NCI-H2107 treated with DMSO at 0.1 percent for 48 hours (cell line): Measurements from ENCODE around the gene RPL19.
"Not testable (repeated sequence)": the region's sequence is repeated elsewhere in the genome, so short reads cannot be mapped to it uniquely, and the experiment has no call there.

Experiments
- DNase-seq: peaks from one replicate; lab custom pipeline; 2025; ENCODE audit not compliant: unreplicated experiment; lab: John Stamatoyannopoulos, UW

RPL19 gene

DNA sequence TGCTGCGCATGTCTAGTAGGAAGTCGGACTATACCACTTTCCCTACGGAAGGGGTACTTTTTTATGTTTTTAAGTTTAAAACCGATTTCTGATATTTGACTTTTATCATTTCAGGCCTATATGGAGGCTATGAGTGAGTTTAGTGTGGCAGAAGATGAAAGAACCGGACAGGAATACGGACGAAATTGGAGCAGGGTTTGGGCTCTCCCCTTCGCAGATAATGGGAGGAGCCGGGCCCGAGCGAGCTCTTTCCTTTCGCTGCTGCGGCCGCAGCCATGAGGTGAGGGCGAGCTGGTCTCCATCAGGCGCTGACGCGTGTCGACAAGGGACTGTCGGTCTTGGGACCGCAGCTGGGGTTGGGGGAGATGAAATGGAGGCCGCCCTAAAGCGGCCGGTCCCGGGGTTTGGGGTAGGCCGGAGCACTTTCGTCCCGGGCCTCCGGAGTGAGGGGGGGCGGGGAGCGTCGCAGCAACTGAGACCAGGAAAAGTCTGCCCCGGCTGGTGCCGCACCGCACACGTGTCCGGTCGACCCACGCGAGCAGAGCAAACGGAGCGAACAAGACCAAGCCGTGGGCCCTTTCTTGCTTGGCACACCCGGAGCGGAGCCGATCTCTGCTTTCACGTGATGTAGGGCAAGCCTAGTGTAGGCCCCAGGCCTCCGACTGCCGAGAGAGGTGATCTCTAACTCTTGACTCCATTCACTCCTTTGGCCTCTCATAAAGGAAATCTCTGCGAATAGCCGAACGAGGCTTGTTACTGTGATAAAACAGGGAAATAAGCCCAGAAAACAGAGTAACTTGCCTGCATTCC, at the start of gene RPL19:
RPL19 (plus strand) TSS at position 214 of the 810 bp plus-strand sequence; CDS start at position 276, 62 bp downstream.
- DNase-seq, result no peak

DNA sequence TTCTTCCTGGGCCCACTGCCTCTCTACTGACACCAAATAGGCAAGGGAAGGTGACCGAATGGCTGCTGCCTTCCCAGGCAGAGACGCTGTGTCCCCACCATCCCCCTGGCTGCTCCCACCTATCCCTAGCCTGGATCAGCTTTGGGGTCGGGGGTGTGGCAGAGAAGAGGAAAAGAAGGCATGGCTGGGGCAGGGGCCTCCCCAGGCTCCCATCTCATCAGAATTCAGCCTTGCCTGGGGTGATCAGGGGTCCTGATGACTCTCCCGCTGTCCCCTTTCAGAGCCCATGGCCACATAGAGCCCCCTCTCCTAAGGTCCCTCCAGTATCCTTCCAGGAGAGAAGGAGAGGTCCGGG, 49.3 kb upstream of the RPL19 start:
- DNase-seq, result no peak

GRCh38 chr17:39151150-39151942, 48.7 kb upstream of the RPL19 start, which contains the start of gene PLXDC1:
PLXDC1 (minus strand) TSS chr17:39151637; CDS start chr17:39151437, 200 bp downstream.
- DNase-seq, result no peak

DNA sequence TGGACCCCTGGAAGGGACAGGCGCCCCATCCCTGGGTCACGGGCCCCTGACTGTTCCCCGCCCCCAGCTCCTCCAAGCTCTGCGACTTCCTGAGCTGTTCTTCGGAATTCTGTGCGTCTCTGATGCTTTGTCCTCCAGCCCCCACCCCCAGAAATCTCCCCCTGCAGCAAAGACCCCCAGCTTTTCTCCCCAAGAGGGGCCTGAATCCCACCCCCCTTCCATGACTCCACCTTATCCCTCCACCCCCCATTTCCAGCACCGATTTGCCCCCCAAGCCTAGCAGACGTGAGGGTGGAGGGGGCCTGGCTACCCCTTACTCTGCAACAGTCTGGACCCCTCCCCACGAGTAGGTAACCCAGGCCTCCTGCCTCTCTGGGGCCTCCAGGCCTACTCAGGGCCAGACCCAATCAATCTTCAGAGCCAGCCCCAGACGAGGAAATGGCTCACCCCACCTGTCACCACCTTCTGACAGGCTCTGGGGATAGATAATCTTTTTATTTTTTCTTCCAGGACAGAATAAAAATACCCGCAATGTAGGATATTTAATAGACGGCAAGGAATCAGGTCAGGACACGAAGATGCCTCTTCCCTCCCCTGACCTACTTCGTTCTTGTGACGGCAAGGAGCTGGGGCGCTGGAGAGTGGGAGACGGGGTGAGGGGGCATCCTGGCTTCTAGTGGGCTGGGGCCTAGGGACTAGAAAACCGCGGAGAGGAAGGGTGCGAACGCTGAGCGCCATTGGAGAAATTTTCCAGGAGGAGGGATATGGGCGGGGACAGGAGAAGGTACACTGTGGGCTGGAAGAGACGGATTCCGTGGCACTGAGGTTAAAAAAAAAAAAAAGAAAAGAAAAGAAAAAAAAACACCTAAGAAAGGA, 47.9 kb upstream of the RPL19 start:
- peak; percentile 62 for DNase-seq

GRCh38 chr17:39153599-39154051, 46.5 kb upstream of the RPL19 start:
- DNase-seq, result peak; percentile 57

DNA sequence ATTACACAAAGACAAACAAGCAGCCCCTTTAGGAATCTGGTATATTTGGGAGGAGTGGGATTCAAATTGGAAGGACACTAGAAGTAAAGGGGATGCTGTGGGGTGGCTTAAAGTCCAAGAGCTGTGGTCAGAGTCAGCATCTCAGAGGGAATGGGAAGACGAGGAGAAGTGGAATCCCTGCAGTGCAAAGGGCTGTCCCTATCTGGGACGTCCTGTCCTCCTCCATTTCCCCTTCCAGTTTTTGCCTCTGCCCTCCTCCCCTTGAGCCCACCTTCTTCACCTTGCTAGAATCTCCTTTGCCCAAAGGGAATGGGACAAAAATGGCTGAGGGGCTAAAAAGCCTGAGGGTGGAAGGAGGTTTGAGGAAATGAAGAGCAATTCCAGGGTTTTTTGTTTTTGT, 44.4 kb upstream of the RPL19 start:
- no peak for DNase-seq

GRCh38 chr17:39156491-39156890, 43.6 kb upstream of the RPL19 start:
- no peak for DNase-seq

DNA sequence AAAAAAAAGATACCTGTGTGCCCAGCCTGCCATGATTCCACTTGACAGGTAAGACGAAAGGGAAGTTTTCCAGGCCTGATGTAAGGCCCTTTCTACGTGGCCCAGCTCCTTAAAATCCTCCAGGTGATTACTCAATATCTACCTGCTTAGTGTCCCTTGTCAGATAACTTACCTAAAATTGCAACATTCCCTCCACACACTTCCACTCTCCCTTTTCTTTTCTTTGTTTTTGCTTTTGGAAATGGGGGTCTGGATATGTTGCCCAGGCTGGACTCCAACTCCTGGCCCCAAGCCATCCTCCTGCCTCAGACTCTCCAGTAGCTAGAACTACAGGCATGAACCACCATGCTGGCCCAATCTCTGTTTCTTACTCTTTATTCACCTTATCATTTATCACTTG, 41.5 kb upstream of the RPL19 start:
- no peak for DNase-seq

GRCh38 chr17:39161962-39162361, 38.1 kb upstream of the RPL19 start:
- DNase-seq, result no peak

DNA sequence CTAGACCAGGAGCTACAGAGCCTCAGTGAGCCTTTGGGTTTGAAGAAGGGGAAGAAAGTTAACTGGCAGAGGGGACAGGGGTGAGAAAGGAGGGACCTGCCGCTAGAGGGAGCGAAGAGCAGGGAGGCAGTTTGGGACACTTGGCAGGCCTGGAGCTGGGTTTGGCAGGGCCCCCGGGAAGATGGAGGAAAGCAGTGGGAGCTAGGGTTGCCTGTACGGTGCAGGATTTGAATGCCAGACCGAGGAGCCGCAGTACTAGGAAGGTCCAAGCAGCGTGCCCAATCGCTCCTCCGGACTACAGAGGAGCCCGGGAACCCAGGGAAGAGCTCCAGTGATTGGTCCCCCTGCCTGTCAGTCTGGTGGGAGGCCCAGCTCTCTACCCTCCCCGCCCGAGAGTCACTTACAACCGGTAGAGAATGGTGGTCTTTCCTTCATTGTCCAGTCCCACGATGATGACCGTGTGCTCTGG, 35.4 kb upstream of the RPL19 start:
- DNase-seq, result peak; percentile 38

DNA sequence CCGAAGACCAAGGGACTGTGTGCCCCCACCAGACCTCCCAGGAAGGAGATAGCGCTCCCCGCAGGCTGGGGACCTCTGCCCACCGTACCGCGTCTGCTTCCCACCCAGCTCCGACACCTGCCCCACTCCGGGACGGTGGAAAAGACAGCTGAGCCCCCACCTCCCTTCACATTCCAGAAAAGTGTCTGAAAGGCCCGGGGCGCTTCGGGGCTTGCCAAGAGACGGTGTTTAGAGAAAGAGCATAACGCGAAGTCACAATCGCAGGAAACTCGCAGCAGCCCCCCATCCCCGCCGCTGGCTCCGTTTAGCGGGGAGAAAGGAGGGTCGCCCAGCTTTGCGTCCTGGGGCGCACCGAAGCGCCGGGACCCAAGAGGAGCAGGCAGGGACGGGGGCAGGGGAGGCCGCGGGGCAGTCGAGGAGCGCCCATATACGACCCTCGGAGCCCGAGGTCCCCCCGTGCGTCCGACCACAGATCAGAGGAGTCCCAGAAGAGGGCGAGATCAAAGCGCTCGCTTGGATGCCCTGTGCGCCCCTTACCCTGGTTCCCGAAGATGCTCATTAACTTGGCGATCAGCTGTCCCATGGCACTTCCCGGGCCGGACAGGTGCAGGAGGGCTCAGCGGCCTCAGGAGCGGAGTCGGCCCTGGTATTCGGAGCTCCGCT, 34.8 kb upstream of the RPL19 start:
- DNase-seq, result no peak

DNA sequence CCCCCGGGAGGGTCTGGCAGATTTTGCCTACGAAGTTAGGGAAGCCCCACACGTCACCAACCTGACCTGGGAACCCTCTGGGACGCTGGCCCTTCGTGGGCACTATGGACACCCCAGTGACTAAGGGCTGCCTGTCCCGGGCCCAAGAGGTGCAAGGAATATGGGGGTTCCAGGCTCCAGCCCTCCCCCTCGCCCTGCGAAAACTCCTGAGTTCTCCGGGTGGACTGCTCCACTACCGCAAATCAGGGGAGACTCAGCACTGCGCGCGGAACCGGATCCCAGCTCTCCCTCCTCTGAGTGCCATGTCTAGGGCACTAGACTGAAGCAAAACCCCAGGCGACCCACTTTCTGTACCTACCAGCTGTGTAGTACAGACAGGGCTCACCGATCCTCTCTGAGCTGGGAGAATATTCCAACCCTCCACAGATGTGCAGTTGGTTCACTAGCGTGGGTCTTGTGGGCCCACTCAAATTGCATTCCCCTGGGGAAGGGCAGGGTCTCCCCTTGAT, 34.2 kb upstream of the RPL19 start, which contains the start of gene ARL5C:
ARL5C (minus strand) TSS at position 321 of the 509 bp plus-strand sequence. CDS start 401 bp downstream, outside the sequence.
- DNase-seq, result no peak

DNA sequence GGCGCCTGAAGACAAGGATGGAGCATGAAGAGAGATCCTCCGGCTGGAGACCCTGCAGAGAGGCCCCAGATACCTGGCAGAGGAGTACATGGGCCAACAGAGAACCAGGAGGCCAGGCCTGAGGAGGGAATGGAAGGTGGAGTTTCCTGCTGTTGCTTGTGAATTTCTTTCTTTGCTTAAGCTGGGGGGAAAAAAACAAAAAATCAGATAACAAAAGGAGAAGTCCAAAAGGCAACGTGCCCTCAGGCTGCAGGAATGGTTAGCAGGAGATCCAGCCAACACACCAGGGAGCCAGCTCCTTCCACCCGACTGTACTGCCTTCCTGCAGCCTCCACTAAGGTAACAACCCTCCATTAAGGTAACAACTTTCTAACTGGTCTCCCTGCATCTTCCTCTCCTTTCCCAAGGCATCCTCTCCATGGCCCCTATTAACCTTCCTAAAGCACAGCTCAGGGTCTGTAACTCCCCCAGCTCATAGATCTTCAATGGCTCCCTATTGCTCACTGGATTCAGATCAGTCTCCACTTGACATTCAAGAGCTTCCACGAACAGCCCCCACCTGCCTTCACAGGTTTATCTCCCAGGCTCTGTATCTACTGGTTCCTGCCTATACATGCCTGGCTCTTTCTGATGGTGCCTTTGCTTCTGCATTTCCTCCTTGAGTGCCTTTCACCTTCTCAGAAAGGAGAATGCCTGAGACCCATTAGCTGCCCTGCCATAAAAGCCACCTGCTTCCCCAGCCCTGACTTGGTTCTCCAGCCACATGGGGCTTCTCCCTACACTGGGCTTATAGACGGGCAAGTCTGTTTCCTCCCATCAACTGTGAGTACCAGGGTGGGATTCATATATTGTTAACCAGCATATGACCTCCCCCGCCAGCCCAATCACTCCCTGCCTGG, 33.4 kb upstream of the RPL19 start:
- DNase-seq, result no peak

DNA sequence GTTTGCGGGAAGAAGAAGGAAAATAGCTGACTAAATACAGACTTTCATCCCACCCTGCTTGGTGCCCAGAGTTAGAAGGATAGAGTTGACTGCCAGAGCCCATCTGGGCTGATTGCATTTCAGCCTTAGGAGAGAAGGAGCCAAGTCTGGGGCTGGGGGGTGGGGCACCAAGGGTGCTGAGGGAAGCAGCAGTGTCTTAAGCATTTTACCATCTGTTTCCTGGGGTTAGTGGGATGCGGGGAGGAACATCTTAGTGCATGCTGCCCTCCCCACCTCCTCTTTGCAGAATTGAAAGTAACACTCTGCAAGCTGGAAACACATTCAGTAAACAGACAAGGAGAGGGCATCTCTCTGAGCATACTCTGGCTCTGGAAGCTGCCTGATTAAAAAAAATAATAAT, 32.6 kb upstream of the RPL19 start:
- DNase-seq, result no peak

GRCh38 chr17:39168503-39168902, 31.6 kb upstream of the RPL19 start:
- DNase-seq, result not testable (repeated sequence)

- no peak for DNase-seq
Observed at GRCh38 chr17:39169101-39169500, 31.0 kb upstream of the RPL19 start.

DNA sequence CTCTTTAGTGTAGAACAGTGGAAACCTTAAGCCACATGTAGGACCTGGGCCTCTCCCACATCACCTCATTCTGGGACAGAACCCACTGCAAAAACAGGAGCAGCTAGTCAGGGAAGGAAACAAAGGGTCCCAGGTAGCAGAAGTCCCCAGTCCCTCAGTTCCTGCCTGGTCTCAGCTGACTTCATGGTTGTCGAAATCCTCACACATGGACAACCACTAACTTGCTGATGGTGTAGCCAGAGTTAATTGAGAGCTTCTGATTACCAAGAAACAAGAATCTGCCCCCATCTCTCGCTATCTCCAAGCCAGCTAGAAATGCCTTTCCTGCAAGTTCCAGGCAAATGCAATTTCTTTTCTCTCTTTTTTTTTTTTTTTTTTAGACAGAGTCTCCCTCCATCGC, 30.6 kb upstream of the RPL19 start:
- no peak for DNase-seq

DNA sequence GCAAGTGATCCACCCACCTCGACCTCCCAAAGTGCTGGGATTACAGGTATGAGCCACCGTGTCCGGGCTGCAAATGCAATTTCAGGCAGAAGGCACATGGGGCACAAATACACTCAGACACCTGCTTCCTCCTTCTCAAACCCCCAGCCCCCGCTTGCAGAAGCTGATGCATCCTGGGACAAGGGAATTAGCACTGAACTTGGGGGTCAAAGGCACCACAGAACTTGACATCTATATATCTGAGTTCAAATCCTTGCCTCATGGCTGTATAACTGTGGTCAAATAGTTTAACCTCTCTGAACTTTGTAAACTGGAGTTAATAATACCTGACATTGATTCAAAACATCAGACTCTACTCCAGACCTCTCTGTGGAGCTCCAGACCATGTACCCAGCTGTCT, 30.0 kb upstream of the RPL19 start:
- no peak for DNase-seq

GRCh38 chr17:39170558-39170957, 29.5 kb upstream of the RPL19 start:
- DNase-seq, result no peak
